DOHH2 (cell line): ENCODE measurements around the gene REC114.

Experiments
- EZH2phosphoT487 ChIP-seq: fragments of 200-600 bp; sonication (generic); IDR thresholded peaks from 2 replicates; pipeline ENCODE4 v1.6.1; 2017; ENCODE audit warnings: borderline replicate concordance, mild to moderate bottlenecking, antibody characterized with exemption, low read length, moderate library complexity, mixed read lengths
- TF ChIP-seq, protein P1 (sequence below): fragments of 200-600 bp; sonication (generic); IDR thresholded peaks from one replicate; pipeline ENCODE4 v1.5.1; 2014; ENCODE audit warnings: antibody characterized with exemption, mild to moderate bottlenecking, low read depth, low read length; ENCODE audit not compliant: poor library complexity, severe bottlenecking

DNA sequence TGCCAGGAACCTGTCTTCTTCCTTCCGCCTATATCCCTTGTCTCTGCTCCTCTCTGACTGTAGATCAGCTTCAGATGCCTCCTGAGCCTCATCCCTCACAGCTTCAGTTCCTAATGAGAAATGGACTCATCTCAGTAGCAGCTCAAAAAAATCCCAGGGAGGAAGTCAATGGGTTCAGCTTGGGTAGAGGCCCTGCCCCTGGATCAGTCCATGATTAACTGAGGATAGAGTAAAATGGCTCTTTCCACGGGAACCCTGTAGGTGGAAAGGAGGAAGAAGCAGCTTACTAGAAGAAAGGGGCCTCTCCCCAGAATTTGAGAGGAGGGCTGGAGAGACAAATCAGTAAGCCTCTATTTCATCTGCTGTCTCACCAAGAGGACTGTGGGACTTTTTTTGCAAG is 47.3 kb upstream of the REC114 start:
- TF ChIP-seq, protein P1, sequence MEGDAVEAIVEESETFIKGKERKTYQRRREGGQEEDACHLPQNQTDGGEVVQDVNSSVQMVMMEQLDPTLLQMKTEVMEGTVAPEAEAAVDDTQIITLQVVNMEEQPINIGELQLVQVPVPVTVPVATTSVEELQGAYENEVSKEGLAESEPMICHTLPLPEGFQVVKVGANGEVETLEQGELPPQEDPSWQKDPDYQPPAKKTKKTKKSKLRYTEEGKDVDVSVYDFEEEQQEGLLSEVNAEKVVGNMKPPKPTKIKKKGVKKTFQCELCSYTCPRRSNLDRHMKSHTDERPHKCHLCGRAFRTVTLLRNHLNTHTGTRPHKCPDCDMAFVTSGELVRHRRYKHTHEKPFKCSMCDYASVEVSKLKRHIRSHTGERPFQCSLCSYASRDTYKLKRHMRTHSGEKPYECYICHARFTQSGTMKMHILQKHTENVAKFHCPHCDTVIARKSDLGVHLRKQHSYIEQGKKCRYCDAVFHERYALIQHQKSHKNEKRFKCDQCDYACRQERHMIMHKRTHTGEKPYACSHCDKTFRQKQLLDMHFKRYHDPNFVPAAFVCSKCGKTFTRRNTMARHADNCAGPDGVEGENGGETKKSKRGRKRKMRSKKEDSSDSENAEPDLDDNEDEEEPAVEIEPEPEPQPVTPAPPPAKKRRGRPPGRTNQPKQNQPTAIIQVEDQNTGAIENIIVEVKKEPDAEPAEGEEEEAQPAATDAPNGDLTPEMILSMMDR = no peak
- TF ChIP-seq EZH2phosphoT487 = no peak
